ENCODE measurements around the gene LFNG. TPM values are rescaled to one million over a fixed set of nuclear protein-coding genes. Genes with fewer than 3 reads are reported as not detected.

The LFNG gene
- total and polyA plus RNA-seq, 7 donors, result 1.3 to 3.0 (median 2.4) TPM

GRCh38 chr7:2492038-2492437, 27.5 kb upstream of the LFNG start:
- peaks cover 0 to 44% (median 8%) of the 10 kb centered on the region in 3 donors for H3K27me3 ChIP-seq (ENCODE audit: insufficient read depth in 3 of 3, low read length in 2 of 3)
- H3K4me3 ChIP-seq, result no peak overlapping the region
- H3K27ac ChIP-seq, result no peak overlapping the region
- 96 to 98% (median 98%) methylated on average over 2 of the region's 2 CpGs for WGBS, 3 donors
- intact Hi-C loops (cut with DNase I), result no loop called here
- peaks cover 14% of the 10 kb centered on the region for H3K4me1 ChIP-seq
- TF ChIP-seq, protein P1, sequence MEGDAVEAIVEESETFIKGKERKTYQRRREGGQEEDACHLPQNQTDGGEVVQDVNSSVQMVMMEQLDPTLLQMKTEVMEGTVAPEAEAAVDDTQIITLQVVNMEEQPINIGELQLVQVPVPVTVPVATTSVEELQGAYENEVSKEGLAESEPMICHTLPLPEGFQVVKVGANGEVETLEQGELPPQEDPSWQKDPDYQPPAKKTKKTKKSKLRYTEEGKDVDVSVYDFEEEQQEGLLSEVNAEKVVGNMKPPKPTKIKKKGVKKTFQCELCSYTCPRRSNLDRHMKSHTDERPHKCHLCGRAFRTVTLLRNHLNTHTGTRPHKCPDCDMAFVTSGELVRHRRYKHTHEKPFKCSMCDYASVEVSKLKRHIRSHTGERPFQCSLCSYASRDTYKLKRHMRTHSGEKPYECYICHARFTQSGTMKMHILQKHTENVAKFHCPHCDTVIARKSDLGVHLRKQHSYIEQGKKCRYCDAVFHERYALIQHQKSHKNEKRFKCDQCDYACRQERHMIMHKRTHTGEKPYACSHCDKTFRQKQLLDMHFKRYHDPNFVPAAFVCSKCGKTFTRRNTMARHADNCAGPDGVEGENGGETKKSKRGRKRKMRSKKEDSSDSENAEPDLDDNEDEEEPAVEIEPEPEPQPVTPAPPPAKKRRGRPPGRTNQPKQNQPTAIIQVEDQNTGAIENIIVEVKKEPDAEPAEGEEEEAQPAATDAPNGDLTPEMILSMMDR (IDR thresholded peaks at IDR 0.05), result no peak
- no peak for ATAC-seq
- H3K36me3 ChIP-seq (ENCODE audit: insufficient read depth in 1 of 2, low read depth in 1 of 2), result no peaks in the 10 kb centered on the region
- no peaks in the 10 kb centered on the region for H3K9me3 ChIP-seq
- no peak for DNase-seq

GRCh38 chr7:2493205-2494164, 26.1 kb upstream of the LFNG start:
- no peak for ATAC-seq
- intact Hi-C loops (cut with DNase I), result no loop called here
- TF ChIP-seq, protein P1 (IDR thresholded peaks at IDR 0.05), result no peak
- H3K36me3 ChIP-seq (ENCODE audit: insufficient read depth in 1 of 2, low read depth in 1 of 2), result no peaks in the 10 kb centered on the region
- no peak overlapping the region for H3K4me3 ChIP-seq
- H3K9me3 ChIP-seq, result no peaks in the 10 kb centered on the region
- H3K27ac ChIP-seq, result no peak overlapping the region
- H3K4me1 ChIP-seq, result peaks cover 5% of the 10 kb centered on the region
- H3K27me3 ChIP-seq (ENCODE audit: insufficient read depth in 3 of 3, low read length in 2 of 3), result peaks cover 0 to 42% (median 11%) of the 10 kb centered on the region in 3 donors
- DNase-seq, result no peak
- 39 to 40% (median 40%) methylated on average over 10 of the region's 11 CpGs for WGBS, 3 donors

- TF ChIP-seq, protein P1 (IDR thresholded peaks at IDR 0.05), result no peak
- DNase-seq (no peak), ATAC-seq (peak in 1 of 4 donors; percentile 23)
- peaks cover 0 to 41% (median 11%) of the 10 kb centered on the region in 3 donors for H3K27me3 ChIP-seq (ENCODE audit: insufficient read depth in 3 of 3, low read length in 2 of 3)
- peaks cover 5% of the 10 kb centered on the region for H3K4me1 ChIP-seq
- H3K9me3 ChIP-seq, result no peaks in the 10 kb centered on the region
- no peak overlapping the region for H3K4me3 ChIP-seq
- WGBS, 3 donors, result 45 to 51% (median 49%) methylated on average over 27 to 32 of the region's 32 CpGs
- intact Hi-C loops (cut with DNase I), result no loop called here
- no peak overlapping the region for H3K27ac ChIP-seq
- no peaks in the 10 kb centered on the region for H3K36me3 ChIP-seq (ENCODE audit: insufficient read depth in 1 of 2, low read depth in 1 of 2)
Observed at GRCh38 chr7:2494191-2495130, 25.1 kb upstream of the LFNG start.

DNA sequence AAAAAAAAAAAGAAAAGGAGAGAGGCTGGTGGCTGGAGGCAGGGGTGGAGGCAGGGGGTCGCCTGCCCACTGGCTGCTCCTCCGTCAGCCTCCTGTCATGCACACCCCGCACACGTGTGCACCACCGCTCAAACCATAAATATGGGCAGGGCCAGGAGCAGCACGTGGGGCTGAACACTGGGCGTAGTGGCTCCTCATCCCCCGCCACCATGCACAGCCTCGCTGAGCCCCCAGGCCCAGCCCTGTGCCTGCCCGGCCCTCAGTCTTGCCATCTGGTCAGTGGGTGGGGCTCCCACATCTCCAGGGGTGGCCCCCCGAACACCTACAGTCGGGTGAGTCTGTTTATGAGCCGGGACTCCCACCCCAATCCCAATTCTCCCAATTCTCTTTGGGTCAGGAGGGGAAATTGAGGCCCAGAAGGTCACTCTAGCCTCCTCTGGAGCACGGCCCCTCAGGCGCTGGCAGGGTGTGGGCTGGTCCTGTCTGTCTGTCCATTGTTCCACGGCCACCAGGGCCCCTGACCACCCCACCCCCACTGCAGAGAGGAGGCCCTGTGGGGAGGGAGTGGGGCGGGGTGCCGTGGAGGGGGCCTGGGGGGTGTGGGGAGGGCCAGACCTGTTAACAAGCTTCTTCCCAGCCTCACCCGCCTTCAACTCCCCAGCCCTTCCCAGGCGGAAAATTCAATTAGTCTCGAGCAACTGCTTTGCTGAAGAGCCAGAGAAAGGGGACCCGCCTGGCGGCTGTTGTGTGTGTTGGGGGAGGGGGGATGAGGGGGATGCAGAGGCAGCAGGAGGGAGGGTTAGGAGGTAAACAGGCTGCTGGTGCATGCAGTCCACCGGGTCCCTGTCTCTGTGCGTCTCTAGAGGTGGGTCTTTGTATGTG, 23.9 kb upstream of the LFNG start:
- DNase-seq (no peak), ATAC-seq (no peak)
- no peak overlapping the region for H3K4me3 ChIP-seq
- H3K27ac ChIP-seq, result no peak overlapping the region
- peaks cover 5% of the 10 kb centered on the region for H3K4me1 ChIP-seq
- WGBS, 3 donors, result 52 to 61% (median 58%) methylated on average over 22 to 25 of the region's 25 CpGs
- no peaks in the 10 kb centered on the region for H3K36me3 ChIP-seq (ENCODE audit: insufficient read depth in 1 of 2, low read depth in 1 of 2)
- TF ChIP-seq, protein P1 (IDR thresholded peaks at IDR 0.05), result no peak
- peaks cover 0 to 41% (median 11%) of the 10 kb centered on the region in 3 donors for H3K27me3 ChIP-seq (ENCODE audit: insufficient read depth in 3 of 3, low read length in 2 of 3)
- intact Hi-C loops (cut with DNase I), result no loop called here
- H3K9me3 ChIP-seq, result no peaks in the 10 kb centered on the region

Data from psoas muscle (tissue), 8 donors.